Astrocyte of the spinal cord (primary cell): Measurements from ENCODE around the gene LYZL2.
"Not testable (repeated sequence)": the region's sequence is repeated elsewhere in the genome, so short reads cannot be mapped to it uniquely, and the experiment has no call there.

ENCODE experiments used
- DNase-seq: peaks from one replicate; pipeline ENCODE4 v3.0.0; 2011; ENCODE audit warnings: low read depth, low spot score
- H3K4me3 ChIP-seq: 2 replicates; pipeline ENCODE4 v1.5.1; 2011; ENCODE audit warnings: low read depth, mild to moderate bottlenecking, low read length, moderate library complexity
- in situ Hi-C: cut with HindIII; loops from 2 replicates; pipeline ENCODE4 v1.10.0; 2017; ENCODE audit warnings: low sequenced_read_pairs
- TF ChIP-seq, protein P1 (sequence below): IDR thresholded peaks from 2 replicates; pipeline ENCODE4 v1.5.1; 2012; ENCODE audit warnings: low read depth, mild to moderate bottlenecking, low read length, inconsistent platforms

The LYZL2 gene

DNA sequence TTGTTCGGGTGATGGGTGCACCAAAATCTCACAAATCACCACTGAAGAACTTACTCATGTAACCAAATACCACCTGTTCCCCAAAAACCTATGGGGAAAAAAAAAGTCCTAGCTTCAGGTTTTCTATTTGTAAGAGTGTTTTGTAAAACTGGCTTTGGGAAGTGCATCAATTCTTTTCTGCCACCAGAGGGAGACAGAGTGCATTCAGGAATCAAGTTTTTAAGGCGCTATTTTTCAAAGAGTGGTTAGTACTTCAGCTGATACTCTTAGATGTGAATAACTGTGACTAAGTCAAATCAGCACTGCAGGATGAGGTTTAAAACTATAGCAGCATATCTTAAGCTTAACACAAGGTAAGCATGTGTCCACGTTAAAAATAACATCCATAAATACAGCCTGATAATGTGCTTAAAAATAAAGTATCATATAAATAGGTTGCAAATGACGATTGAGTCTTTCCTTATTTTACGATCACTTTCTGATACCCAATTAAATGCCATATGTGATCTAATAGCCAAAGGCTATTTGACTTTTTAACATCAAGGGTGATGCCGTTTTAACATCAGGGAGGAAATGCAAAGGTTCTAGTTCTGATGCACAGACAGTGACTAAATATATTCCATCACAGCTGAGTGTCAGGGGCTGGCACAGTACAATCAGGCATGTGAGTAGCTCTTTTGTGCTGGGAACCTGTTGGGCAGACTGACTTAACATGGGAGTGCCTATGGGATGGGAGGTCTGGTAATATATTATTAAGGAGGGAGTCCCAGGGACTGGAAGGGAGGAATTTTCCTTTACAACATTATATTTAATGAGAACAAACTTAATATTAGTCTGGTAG, 10.6 kb upstream of the LYZL2 start:
- TF ChIP-seq, protein P1, sequence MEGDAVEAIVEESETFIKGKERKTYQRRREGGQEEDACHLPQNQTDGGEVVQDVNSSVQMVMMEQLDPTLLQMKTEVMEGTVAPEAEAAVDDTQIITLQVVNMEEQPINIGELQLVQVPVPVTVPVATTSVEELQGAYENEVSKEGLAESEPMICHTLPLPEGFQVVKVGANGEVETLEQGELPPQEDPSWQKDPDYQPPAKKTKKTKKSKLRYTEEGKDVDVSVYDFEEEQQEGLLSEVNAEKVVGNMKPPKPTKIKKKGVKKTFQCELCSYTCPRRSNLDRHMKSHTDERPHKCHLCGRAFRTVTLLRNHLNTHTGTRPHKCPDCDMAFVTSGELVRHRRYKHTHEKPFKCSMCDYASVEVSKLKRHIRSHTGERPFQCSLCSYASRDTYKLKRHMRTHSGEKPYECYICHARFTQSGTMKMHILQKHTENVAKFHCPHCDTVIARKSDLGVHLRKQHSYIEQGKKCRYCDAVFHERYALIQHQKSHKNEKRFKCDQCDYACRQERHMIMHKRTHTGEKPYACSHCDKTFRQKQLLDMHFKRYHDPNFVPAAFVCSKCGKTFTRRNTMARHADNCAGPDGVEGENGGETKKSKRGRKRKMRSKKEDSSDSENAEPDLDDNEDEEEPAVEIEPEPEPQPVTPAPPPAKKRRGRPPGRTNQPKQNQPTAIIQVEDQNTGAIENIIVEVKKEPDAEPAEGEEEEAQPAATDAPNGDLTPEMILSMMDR: peak; percentile 85
- no peak overlapping the region for H3K4me3 ChIP-seq
- peak; percentile 72 for DNase-seq
- in situ Hi-C loops: no loop called here

DNA sequence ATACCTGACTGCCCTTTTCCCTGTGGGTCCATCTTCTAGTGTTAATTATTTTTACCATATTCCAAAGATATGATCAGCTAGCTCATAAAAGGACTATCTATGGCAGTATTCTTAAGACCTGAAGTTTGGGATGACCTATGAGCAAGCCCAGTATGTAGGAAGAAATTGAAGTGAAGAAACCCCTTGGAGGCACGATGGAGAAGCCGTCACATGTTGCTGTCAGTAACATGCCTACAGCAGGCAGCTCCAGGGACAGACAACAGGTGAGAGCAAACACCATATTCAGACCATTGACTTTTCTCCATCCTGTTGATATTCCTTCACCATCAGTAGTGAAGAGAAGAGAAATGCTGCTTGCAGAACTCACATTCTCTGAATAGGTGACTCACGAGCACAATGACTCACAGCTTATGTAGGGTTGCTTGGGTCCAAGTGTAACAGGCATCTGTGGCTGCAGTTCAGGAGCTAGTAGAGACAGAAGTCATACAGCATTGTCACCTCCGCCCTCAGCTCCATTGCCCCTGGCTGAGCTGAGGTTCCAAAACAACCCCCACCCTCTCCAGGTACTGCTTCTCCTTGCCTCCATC, 8.4 kb upstream of the LYZL2 start:
- in situ Hi-C loops: no loop called here
- H3K4me3 ChIP-seq: no peak overlapping the region
- TF ChIP-seq, protein P1: no peak
- DNase-seq: peak; percentile 89

DNA sequence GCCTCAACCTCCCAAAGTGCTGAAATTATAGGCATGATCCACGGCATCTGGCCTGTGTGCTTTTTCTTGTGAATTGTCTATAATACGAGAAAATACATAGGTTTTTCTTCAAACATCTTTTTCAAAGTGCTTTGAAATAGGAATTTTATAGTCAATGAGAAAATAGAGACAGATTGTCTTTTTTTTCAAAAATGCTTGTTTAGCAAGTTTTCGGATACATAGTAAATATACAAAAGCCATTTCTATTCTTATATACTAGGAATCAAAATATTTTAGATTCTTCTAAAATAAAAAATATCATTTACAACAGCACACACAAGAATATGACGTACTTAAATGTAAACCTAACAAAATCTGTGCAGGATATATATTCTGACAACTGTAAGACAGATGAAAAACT, 1.6 kb upstream of the LYZL2 start:
- TF ChIP-seq, protein P1: no peak
- in situ Hi-C loops: no loop called here
- DNase-seq: no peak
- H3K4me3 ChIP-seq: no peak overlapping the region

DNA sequence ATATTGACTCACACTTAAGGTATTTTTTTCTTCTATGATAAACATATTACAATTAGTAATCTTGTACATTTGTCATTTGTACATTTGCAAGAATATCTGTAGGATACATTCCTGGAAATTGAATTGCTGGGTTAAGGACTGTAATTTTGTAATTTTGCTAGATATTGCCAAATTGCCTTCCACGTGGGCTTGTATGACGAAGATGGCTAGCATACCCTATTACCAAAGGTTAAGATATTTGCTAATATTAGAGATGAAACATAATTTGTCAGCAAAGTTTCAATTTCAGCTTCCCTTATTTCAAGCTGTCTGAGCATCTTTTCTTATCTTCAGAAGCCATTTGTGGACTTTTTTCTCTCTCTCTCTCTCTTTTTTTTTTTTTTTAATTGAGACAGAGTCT, 1.0 kb upstream of the LYZL2 start:
- DNase-seq: no peak
- no peak overlapping the region for H3K4me3 ChIP-seq
- in situ Hi-C loops: no loop called here
- TF ChIP-seq, protein P1: no peak

DNA sequence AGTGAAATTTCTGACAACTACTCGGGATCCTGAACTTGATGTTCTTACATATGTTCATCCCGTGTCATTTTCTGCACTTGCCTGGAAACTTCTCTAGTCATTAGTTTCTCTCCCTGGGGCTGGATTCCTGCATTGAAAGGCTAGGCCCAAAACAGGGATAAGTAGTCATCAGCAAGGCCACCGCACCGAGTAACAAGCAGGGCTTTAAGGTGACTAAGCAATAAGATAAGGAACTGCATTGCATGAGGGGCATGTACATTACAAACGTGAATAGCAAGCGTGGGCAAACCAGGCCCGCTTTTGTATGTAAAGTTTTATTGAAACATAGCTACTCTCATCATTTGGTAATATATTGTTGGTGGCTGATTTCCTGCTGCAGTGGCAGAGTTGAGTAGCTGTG, 977 bp downstream of the LYZL2 start:
- in situ Hi-C loops: not testable (repeated sequence)

DNA sequence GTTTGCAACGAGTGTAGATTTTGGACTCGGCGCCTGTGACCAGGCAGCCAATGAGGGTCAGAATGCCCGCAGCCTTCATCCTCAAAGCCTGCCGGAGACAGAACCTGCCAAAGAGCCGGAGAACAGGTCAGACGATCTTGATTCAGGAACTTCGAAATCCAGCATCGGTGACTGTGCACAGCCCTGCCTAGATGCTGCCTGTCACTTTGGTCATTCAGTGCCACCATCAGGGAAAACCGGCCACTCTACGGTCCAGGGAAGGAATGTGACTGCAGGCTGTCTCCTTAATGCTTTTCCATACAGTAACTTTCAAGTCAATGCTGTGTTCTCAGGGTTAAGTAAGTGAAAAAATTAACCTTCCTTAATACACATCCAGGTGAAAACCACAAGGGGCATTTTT, 2.7 kb downstream of the LYZL2 start:
- DNase-seq, in situ Hi-C loops: not testable (repeated sequence)

More for the DNA sequence above, 977 bp downstream of the LYZL2 start:
- DNase-seq, H3K4me3 ChIP-seq: not testable (repeated sequence)

DNA sequence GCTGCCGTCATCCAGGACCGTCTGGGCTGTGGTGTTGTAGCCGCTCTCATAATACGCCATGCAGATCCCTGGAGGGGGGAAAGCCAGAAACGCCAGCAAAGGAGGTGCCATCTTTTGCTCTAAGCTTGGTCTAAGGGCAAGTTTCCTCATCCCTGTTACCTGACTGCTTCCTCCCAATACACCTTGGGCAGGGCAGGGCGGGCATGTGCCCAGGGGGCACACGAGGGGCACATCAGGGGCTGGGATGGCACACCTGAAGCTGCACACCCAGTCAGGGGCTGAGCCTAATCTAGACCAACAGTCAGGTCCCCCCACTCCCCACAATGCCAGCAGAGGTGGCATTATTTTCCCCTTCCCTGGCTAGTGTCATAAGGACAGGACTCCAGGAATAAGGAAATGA, 3.4 kb downstream of the LYZL2 start:
- in situ Hi-C loops, H3K4me3 ChIP-seq, DNase-seq: not testable (repeated sequence)

More for the DNA sequence above, 2.7 kb downstream of the LYZL2 start:
- not testable (repeated sequence) for H3K4me3 ChIP-seq

DNA sequence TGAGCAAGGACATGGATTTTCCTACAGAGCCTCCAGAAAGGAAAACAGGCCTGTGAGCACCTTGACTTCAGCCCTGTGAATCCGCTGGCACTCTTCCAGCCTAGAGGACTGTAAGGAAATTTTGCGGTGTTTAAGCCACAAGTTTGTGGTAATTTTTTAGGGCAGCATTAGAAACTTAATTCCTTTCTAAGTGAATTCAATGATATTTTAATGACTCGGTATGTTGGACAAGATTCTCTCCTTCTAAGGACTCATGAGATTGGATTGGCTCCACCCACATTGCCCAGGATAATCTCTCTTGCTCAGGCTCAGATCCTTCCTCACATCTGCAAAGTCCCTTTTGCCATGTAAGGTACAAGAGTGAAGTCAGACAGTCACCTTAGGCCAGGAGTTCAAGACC, 4.5 kb downstream of the LYZL2 start:
- H3K4me3 ChIP-seq: no peak overlapping the region
- no peak for DNase-seq
- in situ Hi-C loops: no loop called here
- TF ChIP-seq, protein P1: no peak
